HG03520 (cell line): ENCODE data around the gene TAF4.
"Not testable (repeated sequence)": the region's sequence is repeated elsewhere in the genome, so short reads cannot be mapped to it uniquely, and the experiment has no call there.

ENCODE experiments used
- ATAC-seq: cut with Tn5 transposase; IDR thresholded peaks from one replicate; pipeline ENCODE4 v1.9.1; 2021; ENCODE audit warnings: mild to moderate bottlenecking, moderate library complexity; ENCODE audit not compliant: unreplicated experiment

TAF4 gene

GRCh38 chr20:62083312-62083711 is 17.6 kb upstream of the TAF4 start:
- ATAC-seq: no peak

DNA sequence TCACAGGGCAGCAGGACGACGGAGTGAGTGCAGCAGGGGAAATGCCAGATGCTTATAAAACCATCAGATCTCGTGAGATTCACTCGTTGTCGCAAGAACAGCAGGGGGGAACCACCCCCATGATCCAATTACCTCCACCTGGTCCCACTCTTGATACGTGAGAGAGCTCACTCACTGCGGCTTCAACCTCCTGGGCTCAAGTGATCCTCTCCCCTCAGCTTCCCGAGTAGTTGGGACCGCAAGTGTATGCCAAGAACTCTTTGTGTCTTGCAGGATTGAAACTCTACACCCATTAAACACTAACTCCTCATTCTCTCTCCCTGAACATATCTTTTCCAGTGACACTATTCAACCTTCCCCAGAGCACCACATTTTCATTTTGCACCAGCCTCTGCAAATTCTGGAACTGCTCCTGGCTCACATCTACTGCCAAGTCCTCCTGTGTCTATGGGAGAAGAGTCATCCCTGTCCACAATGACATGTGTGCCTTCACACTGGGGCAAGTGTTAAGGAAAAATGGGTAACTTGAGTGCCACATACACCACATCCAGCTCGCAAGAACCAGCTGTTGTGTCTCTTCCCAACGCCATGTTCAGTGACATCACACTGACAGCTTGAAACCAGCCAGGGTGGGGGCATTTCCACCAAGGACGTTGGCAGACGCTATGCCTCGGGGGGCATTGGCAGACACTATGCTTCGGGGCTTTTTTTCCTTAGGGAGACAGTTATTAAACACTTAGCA is 14.7 kb upstream of the TAF4 start:
- ATAC-seq: no peak

DNA sequence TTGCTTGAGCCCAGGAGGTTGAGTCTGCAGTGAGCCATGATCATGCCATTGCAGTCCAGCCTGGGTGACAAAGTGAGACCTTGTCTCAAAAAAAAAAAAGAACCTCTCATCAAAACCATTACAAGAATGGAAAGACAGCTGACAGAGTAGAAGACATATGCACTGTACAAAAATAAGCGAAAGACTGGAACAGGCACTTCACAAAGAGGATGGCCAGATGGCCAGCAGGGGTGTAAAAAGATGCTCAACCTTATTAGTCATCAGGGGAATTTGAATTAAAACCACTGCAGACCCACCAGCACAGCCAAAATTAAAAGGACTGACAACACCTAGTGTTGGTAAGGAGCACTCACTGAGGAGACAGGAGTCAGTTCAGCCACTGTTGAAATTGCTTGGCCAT is 13.5 kb upstream of the TAF4 start:
- no peak for ATAC-seq

DNA sequence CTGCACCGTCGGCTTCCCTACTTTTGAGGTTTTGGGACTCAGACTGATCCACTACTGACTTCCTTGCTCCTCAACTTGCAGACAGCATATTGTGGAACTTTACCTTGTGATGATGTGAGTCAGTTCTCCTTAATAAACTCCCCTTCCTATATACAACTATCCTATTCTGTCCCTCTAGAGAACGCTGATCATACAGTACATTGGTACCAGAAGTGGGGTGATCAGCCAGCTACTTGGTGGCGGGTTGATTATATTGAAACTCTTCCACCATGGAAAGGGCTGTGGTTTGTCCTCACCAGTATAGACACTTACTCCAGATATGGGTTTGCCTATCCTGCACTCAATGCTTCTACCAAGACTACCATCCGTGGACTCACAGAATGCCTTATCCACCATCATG is 7.6 kb upstream of the TAF4 start:
- no peak for ATAC-seq

- not testable (repeated sequence) for ATAC-seq
These were observed 6.2 kb upstream of the TAF4 start for GRCh38 chr20:62071669-62072430.

DNA sequence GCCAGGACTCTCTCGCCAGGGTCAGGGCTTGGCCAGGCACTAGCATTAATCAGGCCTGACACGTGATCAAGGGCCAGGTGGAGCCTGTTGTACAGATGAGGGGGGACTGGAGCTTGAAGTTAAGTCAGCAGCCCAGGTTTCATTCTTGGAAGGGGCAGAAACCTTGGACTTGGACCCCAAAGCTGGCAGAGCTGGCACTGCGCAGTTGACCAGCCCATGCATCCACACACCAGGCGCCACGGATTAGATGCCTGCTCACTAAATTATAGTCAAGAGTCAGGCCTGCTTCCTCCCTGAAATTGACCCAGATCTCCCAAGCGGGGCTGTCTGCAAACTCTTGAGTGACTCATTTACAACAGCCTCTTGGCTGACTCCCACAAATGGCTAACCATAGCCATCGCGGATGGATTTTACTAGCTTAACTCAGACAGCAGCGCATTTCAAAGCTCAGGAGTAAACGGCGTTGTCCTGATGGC is 4.1 kb upstream of the TAF4 start:
- no peak for ATAC-seq

DNA sequence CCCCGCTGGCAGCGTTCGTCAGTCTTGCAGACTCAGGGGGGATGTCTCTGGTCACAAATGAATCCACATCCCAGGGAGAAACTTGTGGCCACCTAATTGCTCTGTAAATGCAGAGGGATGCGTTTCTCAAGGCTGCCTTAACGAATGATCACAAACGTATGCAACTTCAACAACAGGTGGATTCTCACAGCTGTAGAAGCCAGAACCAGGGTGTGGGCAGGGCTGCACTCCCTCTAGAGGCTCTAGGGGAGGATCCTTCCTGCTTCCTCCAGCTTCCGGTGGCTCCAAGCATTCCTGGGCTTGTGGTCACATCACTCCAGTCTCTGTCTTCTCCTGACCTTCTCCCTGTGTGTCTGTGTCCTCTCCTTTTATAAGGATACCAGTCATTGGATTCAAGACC is 3.3 kb upstream of the TAF4 start:
- ATAC-seq: no peak

- no peak for ATAC-seq
These were observed 2.0 kb upstream of the TAF4 start for GRCh38 chr20:62067547-62068260.

DNA sequence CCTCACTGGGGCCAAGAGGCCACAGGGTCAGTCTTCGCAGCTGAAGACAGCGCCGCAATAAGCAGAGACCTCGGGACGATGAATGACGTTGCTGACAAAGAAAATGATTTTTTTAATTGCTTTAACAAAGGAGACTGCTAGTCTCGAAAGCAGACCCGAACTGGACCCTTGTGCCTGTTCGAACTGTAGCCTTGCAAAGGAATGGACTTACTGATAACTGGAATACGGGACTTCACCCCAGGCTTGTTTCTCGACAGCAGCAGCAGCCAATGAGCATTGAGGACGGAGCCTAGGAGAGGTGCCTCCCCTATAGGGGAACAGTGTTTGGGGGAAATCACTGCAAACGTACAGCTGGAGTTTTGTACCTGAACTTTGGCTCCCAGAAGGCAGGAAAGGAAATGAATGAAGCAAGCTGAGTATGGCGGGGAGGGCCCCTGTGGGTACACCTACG is 1.3 kb upstream of the TAF4 start:
- no peak for ATAC-seq

DNA sequence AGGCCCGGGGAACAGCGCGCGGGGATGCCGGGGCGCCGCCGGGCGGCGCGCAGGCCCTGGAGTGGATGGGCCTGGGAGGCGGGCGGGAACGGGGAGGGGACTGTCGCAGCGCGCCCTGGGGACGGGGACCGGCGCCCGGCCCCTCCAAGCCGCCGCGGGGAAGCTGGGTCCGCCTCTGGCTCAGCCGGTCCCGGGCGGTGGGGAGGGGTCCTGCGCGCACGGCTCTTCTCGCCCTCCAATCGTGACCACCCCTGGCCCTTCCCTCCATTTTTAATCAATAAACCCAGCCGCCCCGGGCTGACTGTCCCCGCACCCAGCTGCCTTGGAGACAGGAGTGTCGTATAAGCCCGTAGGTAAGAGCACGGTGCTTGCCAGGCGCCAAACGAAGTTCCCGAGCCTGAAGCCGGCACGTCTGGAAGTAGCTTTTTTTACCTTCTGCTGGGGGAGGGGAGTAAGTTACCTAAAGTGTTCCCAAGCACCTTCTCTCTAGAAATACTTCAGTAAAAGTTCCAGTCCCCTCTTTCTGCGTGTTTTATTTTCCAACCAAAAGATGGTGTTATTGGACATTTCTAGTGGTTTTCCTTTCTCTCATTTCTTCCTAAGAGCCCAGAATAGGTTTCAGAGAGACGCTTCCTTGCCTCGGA is 780 bp upstream of the TAF4 start:
- ATAC-seq: peak; percentile 33

- peak; percentile 22 for ATAC-seq
These were observed 659 bp downstream of the TAF4 start for GRCh38 chr20:62064770-62065673.

DNA sequence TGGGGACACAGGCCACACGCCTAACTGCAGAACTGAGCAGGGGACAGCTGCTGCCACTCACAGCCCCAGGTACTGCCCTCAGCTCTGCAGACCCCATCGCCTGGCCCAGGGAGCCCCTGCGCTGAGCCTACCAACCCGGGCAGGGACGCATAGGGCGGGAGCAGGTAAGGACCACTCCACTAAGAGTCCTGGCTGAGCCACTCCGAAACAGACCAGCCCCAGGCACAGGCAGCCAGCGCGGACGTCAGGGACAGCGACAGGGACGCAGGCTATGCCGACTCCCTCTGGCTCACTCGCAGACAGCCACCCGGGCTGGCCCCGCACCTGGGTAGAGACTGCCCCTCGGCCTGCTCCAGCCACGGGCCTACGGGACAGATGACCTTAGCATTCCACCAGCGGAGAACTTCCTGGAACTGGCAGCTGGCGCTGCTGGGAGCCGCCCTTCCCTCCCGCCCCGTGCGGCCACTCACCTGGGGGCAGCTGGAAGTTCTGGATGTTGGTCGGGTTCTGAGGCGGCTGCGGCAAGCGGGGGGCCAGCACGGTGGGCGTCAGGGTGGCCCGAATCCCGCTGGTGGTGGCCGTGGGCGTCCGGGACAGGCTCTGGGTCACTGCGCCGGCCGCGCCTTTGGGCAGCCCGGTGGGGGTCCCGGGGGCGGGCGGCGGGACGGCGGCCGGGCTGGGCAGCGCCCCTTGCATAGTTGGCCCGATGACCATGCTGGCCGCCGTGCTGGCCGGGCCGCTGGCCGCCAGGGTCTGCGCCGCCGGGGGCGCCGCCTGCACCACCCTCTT is 1.5 kb downstream of the TAF4 start:
- no peak for ATAC-seq

GRCh38 chr20:62063315-62063980 is 2.2 kb downstream of the TAF4 start:
- no peak for ATAC-seq

DNA sequence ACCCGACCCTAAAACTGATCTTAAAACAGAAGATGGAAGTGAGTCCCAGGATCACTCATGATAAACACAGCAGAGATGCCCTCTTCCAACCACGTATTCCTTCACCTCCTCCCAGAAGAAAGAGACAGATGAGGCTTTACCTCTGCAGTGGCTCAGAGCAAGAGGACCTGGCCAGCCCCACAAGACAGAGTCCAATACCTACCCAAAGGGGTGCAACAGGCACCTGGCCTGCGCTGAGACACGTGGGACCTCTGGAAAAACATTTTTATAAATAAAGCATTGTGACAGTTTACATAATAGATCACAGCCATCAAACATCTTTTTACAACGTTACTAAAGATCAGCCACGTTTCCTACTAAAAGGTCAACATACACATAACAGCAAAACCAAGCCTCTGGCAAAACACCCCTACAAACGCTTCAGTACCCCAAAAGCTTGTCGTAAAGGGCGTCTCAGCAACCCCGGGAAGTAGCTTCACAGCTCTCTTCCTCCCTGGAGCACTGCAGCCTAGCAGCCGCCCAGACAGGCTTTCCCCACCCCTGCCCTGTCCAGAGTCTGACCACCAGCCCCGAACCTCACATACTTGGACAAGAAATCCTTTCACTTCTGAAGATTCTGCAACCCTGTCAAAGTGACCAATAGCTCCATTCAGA is 2.9 kb downstream of the TAF4 start:
- ATAC-seq: no peak

GRCh38 chr20:62061851-62062423 is 3.7 kb downstream of the TAF4 start:
- no peak for ATAC-seq

DNA sequence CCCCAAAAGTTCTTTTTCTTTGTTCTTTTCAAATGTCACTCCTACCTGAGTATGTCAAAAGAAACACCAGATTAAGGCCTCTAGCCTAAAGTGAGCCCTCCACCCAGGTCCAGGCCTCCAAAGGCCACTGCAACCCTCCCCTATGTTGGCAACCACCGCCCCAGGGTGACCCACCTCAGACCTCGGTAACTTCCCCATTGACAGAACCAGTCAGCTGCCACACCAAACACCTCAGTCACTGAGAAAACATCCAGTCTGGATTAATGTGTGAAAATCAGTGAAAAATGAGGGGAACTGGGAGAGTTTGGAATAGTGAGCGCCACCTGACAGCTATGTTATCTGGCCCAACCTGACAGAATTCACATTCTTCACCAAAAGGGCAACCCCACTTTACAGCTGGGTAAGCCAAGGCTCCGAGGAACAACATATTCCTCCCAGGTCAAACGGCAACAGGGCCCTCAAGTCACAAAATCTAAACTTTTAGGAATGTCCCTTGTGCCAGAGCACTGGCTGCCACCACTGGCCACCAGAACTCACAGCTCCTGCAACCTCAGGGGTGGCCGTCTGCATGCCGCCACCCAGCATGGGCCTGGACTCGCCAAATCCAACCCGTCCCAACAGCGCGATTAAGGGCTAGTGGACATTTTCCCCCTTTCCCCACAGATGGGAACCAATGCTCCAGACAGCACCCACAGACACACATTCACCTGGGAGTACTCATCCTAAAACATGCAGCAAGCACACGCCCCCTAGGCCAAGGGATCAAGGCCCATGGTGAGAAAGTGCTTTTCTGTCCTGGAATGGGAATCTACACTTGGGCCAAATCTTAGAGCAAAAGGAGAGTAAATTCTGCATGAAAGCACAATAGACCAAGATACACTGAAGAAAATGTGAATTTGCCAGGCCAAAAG is 4.8 kb downstream of the TAF4 start:
- no peak for ATAC-seq
